Stimulated activated CD8-positive, alpha-beta memory T cell treated with anti-CD3 and anti-CD28 coated beads, Interleukin-12 subunit alpha, Interleukin-12 subunit beta, amount 100 ng/mL, for 4 hours (primary cell): Measurements from ENCODE around the gene GAK.

Experiments used
- DNase-seq: peaks from one replicate; pipeline ENCODE4 v3.0.0-alpha.2; 2020; ENCODE audit warnings: low read depth

GAK gene

DNA sequence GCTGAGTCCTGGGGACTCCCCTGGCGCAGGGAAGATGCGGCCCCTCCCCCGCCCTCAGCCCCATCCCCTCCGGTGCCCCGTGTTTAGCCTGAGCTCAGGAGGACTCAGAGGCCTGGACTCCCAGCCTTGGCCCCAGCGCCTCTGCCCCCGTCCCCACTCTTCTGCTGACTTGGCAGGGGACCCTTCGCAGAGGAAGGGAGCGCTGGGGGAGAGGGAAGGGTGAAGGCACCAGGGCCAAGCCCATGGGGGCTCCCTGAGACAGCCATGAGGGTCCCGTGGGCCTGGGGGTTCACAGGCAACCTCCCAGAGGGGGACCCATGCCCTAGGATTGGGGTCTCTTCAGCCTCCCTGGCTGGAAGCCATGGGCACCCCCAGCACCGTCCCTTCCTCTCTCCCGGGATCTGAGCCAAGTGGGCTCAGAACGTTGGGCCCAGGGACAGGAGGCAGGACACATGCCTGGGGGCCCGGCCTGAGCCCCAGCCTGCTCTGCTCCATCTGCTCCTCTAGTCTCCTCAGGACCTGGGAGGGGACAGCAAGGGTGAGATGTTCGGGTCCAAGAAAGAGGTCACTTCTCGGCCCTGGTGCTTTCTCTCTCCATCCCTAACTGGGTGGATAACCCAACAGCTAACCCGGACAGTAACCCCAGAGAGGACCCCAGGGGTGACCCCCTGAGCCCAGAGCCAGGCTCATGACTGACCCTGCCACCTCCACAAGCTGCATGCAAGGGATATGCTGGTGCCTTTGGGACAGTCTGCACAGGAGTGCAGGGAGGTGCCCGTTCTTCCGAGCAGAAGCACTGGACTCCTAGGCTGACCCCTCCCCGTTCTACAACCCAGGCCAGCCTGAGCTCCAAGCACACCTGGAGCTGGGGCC is 104.7 kb downstream of the GAK start:
- DNase-seq: no peak

- DNase-seq: no peak
These were observed 105.5 kb downstream of the GAK start for GRCh38 chr4:826508-827208.

GRCh38 chr4:825971-826330 is 106.2 kb downstream of the GAK start, which contains the start of gene CPLX1:
TSS of gene CPLX1 (minus strand) at chr4:826129. CDS start at chr4:824522, 1,607 bp downstream.
- no peak for DNase-seq

DNA sequence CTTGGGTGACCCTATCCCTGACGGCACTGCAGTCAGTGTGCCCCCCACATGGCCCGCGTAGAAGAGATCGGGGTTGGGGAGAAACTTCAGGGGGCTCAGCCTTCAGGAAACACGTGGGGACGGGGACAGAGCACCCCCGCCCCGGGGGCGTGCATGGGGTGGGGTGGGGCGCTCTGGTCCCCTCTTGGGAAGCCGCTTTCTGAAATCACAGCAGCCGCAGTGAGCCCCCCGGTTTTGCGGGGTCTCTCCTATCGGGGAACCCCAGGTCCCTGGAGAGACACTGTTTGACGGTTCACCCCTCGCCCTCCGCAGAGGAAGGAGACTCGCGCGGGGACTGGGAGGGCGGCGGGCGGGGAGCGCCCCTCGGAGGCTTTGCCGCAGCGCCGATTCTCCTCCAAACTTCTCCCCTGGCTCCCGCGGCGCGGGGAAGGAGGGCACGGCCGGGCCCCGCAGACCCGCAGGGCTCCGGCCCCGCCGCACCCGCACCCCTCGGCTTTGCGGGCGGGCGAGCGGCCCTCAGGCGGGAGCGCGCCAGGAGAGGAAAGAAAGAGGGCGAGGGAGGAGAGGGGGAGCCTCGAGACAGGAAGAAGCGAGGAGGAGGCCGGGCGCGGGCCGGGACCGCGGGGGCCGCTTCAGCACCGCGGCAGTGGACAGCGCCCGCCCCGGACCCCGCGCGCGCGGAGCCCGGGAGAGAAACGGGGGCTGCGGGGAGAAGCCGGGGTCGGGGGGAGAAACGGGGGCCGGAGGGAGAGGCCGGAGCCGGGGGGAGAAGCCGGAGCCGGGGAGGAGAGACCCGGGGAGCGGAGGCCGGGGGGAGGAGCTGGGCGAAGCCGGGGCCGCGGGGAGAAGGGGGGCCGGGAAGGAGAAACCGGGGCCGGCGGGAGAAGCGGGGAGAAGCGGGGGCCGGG is 106.8 kb downstream of the GAK start:
- DNase-seq: no peak

GRCh38 chr4:824461-825062 is 107.6 kb downstream of the GAK start:
- no peak for DNase-seq

GRCh38 chr4:823761-824460 is 108.2 kb downstream of the GAK start:
- no peak for DNase-seq

- DNase-seq: no peak
These were observed 108.8 kb downstream of the GAK start for GRCh38 chr4:823176-823760.

- DNase-seq: no peak
These were observed 109.5 kb downstream of the GAK start for GRCh38 chr4:822361-823175.

DNA sequence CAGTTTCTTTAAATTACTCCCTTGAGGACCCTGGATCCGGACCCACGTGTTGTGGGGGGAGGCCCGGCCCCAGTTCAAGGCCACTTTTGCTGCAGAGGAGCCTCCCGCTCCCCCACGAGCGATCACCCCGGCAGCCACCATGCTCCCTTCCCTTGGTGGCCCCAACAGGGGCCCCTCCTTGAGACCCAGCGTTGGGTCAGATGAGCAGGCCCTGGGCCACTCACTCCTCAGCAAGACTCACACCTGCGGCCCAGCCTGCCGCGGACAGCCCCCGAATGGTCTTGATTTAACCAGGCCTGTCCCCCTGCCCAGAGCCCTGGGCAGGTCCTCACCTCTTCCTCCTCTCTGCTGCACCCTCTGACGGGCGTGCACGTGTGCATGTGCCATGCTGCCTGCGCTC is 110.5 kb downstream of the GAK start:
- DNase-seq: no peak

GRCh38 chr4:821181-821591 is 110.9 kb downstream of the GAK start:
- no peak for DNase-seq

- DNase-seq: no peak
These were observed 111.6 kb downstream of the GAK start for GRCh38 chr4:820230-821172.

GRCh38 chr4:819401-820229 is 112.5 kb downstream of the GAK start:
- DNase-seq: no peak

DNA sequence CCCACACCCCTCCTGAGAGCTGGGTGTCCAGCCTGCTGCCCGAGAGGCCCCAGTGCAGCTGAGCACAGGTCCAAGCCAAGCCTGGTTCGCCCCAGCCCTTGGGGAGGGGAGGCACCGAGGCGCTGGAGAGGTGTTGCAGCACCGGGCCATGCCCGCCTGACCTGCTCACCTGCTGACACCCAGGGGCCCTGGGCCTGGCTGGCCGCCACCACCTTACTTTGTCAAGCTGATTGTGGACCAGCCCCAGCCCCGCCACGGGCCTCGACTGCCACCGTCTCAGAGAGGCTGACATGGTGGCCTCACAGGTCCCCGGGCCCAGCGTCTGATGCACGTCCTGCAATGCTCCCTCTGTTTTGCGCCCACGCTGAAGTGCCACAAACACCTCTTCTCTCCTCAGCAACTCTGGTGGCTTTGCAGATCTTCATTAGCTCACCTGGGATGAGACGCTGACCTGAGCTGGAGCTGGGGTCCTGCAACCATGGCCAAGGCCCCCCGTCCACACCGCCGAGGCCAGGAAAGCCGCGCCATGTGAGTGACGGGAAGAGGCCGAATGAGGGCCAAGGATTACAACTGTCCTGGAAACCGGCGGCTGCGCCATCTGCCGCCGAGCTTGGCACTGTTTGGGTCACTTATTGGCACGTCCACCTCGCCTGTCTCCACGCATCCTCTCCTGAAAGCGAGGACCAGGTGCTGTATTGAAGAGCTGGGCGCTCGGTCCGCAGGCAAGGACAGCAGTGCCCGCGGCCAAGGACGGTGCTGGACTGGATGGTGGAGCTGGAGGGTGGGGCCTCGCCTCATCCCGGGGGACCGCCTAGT is 113.8 kb downstream of the GAK start:
- no peak for DNase-seq

DNA sequence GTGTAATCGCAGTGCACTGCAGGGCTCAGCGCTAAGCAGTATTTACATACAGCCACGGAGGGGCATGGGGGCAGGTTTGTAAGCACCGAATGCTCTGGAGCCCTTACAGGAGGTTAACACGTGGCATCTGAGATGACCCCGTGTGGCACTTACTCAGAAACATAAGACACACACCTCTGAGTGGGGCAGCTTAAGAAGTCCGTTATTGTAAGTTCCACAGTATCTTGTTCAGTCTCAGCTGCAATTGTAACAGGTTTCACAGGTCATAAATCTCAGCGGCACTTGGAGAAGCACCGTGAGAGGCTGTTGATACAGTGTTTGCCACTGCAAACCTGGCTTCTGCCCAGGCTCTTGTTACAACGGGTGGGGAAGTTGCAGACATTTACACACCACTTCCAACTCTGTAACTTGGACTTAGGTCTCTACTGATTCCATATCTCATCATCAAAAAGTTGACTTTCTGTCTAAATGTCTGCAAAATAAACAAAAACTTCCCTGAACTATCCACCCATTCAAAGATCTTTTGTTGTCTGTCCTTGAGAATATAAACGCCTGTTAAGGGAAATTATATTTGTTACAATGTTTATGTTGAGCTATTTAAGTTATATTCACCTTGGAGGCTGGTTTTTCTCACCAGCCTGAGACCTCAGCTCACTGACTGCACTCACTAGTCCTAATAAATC is 116.5 kb downstream of the GAK start:
- DNase-seq: no peak

GRCh38 chr4:814312-814850 is 117.7 kb downstream of the GAK start:
- no peak for DNase-seq

GRCh38 chr4:813900-814299 is 118.2 kb downstream of the GAK start:
- DNase-seq: no peak
